KG1 (cell line): ENCODE measurements around the gene MARS1.

ENCODE experiments used
- DNase-seq: peaks from one replicate; lab custom pipeline; 2025; lab: John Stamatoyannopoulos, UW

Gene MARS1

GRCh38 chr12:57473392-57473791, 14.5 kb upstream of the MARS1 start:
- DNase-seq: no peak

- DNase-seq: no peak
Observed at GRCh38 chr12:57473886-57474285, 14.0 kb upstream of the MARS1 start.

DNA sequence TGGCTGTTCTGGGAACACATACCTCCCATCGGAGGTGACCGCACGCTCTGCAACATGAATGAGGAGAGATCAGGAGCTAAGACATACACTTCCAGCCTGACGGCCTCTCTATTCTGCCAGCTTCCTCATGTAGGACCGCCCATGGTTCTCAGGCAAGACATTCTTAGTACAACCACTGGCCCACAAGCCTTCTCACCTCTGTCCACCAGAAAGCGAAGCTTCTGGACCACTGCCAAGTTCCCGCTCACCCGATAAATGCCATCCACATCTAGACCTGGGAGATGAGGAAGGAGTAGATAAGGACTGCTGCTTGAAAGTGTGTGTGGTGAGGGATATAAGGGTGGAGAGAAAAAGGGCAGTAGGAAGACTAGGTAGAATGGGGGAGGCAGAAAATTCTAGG, 13.4 kb upstream of the MARS1 start:
- no peak for DNase-seq

DNA sequence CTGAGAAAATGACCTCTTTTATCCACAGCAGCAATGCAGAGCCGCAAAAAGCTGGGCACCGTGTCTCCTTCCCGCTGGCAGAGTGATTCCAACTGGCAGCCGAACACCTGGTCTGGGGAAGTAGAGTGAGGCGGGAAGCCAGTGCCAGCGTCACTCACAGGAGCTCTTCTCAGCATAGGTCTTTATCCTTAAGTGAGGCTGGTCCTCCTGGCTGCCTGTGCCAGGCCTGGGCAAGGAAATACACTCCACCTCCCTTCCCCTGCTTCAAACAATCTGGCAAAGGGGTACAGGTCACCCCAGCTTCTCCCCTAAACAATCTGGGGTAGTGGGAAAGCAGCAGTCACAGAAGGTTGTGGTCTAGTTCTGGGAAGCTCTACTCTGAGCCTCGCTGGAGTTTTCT, 13.0 kb upstream of the MARS1 start:
- DNase-seq: no peak

- DNase-seq: no peak
Observed at GRCh38 chr12:57475271-57476161, 12.4 kb upstream of the MARS1 start.

GRCh38 chr12:57476162-57476992, 11.5 kb upstream of the MARS1 start:
- peak; percentile 51 for DNase-seq

DNA sequence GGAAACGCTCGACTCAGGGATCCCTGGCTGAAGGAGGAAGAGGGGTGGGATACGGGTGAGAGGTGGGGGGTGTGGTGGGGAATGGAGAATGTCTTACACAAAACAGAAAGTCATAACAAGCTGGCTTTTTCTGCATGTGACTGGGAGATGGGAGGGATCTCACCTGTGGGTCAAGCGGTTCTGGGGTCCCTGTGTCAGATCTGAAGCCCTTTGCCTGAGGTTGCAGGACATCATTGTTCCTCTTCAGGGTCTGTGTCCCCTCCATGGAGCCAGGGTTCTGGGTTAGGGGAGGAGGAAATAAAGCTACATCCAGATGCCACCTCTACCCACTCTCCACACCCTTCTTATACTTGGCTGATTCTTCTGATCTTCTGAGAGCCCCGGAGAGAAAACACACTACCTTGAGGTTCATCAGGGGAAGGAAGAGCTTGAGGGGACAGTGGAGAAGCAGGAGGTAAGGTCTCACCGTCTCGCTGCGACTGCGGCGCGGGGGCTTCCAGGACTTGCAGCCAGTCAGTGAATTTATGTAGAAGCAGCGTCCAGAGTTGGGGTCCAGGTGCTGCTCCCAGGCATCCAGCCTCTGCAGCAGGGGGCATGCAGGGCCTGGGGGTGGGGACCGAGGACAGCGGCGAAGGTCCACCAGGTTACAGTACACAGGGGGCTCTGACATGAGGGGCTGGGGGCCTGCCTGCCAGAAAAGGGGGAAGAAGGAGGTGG, 10.7 kb upstream of the MARS1 start:
- DNase-seq: no peak

DNA sequence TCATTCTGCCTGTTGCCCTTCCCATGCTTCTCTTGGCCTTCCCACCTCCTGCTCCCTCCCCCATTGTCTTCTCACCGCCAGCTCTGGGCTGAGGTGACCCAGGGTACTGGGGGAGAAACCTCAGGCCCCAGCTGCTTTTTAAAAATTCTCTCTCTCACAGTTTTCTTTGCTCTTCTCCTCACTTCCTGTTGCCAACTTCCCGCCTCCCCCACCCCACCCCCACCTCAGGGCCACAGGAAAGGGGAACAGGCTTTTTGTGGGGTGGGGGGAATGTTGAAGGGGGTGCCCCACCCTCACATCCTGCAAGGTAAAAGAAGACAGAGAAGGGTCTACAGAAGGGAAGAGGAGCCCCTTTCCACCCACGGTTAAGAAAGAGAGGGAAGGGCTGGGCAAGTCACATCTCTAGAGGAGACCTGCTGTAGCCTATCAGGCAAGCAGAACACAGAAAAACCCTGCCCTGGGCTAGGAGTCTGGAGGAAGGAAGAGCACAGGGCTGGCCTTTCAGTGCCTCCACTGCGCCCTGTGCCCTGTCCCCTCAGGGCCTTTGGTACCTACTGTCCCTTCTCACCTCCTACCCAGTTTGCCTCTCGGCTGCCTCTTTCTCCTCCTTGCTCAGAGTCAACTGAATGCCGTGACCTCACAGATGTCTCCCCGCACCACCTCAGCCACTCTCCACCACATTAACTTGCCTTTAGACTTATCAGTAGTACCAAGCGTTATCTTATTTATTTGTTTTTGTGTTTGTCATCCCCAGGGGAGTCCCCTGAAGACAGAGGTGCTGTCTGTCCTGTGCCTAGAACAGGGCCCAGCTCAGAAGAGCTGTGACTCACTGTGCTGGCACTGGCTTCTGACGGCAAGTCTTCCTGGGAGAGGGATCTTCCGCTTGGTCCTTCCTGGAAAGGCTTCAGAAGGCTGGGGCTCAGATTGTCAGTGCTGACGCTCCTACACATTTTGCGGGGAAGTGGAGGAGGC, 9.9 kb upstream of the MARS1 start:
- no peak for DNase-seq

GRCh38 chr12:57479043-57479375, 8.9 kb upstream of the MARS1 start:
- DNase-seq: no peak

DNA sequence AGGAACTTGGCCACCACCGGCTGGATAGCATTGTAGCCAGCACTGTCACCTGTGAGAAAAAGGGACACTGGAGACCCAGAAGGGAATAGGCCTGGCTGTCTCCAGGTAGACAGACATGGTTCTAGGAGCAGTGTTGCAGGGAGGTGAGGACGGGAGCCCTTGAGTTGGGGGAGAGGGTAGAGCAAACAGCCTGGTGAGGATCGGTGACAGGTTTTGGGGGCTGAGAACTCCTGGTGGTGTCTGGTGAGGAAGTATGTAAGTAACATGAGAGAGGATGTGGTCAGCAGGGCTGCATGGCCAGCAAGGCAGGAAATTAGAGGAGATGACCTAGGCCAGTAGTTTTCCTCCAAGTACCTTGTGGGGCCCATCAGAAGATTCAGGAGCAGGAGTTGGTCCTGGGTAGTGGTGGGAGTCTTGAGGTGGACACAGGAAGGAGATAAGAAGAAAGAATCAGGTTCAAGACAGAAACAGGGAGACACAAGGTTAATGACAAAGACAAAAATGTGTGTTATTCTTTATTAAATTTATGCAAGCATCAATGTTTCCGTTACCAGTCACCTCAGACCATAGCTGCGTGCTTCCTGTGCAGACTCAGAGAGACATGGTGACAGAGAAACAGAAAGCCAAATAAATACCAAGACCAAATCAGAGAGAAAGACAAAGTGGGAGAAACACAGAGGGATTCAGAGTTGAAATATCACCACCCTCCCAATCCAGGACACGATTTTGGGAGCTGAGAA, 8.3 kb upstream of the MARS1 start, which contains the start of gene ARHGAP9:
TSS of gene ARHGAP9 (minus strand) at position 491 of the 740 bp plus-strand sequence. CDS start at position 31, 460 bp downstream.
- DNase-seq: no peak

DNA sequence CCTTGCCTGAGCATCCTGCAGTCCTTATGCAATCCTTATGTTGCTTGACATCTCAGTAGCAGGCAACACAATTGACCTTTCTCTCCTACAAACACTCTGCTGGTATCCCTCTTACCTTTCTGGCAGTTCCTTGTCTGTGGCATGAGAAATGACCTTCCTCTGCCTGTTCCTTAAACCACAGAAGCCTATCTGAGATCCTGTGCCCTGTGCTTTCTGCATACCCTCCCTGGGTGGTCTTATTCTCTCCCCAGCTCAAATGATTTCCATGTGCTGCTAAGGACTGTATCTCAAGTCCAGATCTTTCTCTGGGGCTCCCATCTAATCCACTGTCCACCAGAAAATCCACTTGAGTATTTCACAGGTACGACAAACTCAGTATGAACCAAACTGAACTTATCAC, 6.2 kb upstream of the MARS1 start:
- no peak for DNase-seq

GRCh38 chr12:57483466-57483865, 4.4 kb upstream of the MARS1 start:
- no peak for DNase-seq

GRCh38 chr12:57485695-57486094, 2.2 kb upstream of the MARS1 start:
- DNase-seq: no peak

- DNase-seq: no peak
Observed at GRCh38 chr12:57487055-57487596, 742 bp upstream of the MARS1 start.

GRCh38 chr12:57488402-57489156, 711 bp downstream of the MARS1 start:
- DNase-seq: no peak

GRCh38 chr12:57489157-57489641, 1.3 kb downstream of the MARS1 start:
- DNase-seq: no peak

DNA sequence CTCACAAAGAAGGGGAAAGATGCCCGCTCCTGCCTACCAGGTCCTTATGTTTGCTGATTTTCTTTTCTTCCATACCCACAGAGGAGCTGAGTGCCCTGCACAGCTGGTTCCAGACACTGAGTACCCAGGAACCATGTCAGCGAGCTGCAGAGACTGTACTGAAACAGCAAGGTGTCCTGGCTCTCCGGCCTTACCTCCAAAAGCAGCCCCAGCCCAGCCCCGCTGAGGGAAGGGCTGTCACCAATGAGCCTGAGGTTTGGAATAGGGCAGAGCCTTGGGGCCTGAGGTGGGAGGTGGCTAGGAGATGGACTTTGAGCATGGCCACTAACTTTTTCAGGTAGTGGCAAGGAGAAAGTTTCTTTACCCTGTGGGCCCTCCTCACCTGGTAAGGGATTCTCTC, 2.3 kb downstream of the MARS1 start:
- DNase-seq: no peak

GRCh38 chr12:57491393-57492280, 3.8 kb downstream of the MARS1 start:
- no peak for DNase-seq
